DMS 273 (cell line): ENCODE measurements around the gene NALF2.

ENCODE experiments used
- DNase-seq: peaks from one replicate; lab custom pipeline; 2025; ENCODE audit not compliant: unreplicated experiment; lab: John Stamatoyannopoulos, UW

NALF2 gene

DNA sequence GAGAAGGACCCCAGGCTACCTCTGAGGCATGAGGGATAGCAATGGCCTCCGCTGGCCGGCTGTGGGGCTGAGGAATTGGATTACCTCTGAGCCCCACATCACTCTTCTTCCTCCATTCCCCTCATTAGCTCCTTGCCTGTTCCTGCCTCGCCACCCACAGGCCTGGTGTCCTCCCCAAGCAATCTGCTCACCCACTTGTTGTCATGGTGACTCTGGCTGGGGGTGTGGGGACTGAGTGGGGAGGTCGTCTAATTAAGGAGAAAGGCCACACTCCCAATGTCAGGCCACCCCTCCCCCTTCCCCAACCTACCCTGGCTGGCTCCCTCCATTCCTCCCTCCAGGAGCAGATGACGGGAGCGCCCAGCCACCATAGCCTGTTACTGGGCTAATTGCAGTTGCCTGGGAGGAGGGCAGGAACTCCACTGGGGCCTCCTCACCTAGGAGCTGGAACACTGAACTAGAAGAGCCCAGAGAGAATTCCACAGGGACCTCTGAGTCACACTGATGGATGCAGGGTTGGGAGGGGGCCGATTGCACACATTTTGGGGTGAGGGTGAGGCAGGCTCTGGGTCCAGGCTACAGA lies 20.7 kb downstream of the NALF2 start:
- peak; percentile 27 for DNase-seq

DNA sequence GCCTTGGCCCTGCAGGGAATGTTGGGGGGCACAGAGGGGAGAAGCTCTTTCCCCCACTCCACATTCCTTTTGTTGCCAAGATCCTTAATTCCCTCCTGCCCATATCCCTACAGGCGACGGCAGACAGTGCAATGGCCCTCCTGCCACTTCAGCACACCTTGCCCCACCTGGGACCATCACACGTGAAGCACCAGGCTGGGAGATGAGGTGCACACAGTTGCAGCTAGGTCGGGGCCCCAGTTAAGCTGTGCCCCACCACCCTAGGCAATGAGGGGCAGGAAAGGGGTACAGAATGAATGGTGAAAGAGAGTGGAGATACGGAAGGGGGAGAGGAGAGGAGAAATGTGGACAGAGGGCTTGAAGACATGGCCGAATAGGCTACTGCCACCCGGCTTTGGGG lies 26.2 kb downstream of the NALF2 start:
- no peak for DNase-seq

DNA sequence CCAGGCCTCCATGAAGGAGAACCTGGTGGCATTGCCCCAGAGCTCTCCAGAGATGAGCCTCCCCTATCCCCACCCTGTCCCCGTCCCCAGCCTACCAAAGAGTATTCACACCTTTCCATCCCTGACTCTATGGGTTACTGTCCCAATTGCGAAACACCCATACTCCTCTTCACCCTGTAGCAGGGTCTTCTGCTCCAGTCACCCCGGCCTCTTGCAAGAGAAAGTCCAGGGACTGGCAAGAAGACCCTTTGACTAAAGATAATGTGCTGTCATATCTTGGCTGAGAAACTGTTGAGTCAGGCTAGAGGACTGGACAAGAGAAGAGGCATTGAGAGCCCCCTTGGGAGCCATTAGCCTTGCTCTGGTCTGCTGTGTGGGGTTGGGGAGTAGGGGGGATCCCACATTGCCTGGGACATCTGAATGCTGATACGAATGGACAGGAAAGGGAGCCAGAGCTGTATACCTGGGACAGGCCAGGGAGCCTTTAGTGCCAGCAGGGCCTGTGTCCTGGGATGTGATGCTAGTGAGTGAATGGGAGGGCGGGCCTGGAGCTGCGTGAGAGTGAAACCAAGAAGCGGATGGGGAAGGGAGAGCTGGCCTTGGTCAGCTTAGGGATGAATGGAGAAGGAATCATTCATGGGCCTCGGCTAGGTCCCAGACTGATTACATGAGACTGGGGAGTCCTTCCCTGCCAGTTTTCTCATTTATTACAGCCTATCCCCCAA lies 27.1 kb downstream of the NALF2 start:
- DNase-seq: no peak

DNA sequence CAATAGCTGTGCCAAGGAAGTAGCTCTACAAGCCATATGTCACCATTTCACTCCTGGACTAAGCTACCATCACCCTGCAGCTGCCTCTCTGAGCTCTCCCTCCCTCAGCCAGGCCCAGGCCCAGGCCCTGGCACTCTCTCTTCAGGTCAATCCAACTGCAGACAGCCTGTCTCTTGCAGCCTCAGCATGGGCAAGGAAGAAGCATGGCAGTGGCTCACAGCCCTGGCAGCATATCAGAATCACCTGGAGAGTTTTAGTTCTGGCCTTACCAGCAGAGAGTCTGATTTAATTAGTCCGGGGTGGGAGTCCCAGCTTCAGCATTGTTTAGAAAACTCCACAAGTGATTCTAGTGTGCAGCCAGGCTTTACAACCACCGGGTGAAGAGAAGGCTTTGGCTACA lies 31.5 kb downstream of the NALF2 start:
- peak; percentile 72 for DNase-seq

DNA sequence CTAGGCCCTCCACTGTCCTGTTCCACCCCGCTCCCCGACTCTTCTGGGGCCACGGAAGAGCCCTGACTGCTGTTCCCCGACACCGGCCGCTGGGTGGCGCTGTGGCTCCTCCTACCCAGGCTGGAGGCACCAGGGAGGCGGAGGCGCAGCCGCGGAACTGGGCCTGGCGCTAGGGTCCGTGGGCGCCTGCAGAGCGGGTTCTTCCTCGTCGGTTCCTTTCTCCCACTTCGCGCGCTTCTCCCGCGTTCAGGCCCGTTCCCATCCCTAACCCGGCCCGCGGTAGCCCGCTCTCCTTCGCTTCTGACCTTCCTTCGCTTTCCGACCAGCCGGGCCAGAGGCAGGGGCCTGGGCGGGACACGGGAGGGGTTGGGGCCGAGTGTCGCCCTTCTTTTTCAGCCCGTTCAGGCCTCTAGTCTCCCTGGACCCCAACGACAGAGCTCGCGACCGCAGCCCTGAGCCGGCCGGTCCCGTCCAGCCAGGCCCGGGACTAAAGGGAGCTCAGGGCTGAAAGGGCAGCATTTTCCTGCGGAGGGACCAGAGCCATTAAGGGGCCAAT lies 34.3 kb downstream of the NALF2 start:
- peak; percentile 23 for DNase-seq

DNA sequence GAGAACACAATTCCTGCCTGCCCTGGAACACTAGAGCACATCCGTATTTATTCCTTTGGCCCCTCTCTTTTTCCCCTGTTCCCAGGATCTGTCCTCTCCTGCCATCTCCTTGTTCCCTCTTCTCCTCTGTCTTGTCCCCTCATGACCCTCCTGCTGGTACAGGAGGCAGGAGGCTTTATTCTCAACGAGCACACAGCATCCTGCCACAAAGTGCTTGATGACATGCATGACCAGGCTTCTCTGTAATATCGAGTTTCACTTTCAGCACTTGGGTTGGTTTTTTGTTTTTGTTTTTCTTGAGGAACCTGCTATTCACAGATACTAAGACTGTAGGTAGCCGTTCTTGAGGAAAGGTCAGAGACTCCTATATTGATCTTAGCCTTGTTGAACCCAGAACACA lies 35.3 kb downstream of the NALF2 start:
- DNase-seq: peak; percentile 19

DNA sequence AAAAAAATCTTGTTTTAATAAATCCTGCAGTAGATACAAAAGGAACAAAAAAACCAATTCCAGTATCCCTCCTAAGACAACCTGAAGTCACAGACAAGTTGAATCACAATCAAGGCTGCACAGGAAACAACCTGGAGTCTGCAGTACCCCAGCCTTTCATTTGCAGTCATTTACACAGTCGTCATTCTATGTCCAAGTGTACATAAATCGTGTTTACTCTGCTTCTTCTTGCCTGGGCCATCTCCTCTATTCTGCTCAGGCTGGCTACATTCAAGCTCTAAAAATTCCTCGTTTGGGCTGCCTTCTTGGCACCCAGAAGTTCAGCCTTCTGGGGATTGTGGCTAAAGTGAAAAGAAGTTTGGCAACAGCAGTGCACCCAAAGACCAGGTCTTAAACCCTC lies 37.8 kb downstream of the NALF2 start:
- DNase-seq: no peak

DNA sequence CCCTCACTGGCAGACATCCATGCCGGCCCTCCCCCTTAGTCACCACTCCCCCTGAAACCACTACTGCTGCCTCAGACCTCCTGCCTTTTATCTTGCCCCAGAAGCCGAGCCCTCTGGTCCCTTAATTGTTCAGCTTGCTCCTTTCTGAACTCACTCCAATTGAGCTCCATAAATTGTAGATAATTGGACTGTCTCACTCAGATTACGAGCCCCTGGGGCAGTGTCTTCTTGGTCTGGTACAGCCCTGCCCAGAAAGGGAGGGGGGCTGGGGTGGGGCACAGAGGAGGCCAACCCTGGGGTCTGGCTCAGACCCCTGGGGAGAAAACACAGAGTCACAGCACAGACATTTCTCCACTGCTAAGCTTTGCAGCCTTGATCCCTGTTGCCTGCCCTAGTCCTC lies 39.4 kb downstream of the NALF2 start:
- DNase-seq: no peak

DNA sequence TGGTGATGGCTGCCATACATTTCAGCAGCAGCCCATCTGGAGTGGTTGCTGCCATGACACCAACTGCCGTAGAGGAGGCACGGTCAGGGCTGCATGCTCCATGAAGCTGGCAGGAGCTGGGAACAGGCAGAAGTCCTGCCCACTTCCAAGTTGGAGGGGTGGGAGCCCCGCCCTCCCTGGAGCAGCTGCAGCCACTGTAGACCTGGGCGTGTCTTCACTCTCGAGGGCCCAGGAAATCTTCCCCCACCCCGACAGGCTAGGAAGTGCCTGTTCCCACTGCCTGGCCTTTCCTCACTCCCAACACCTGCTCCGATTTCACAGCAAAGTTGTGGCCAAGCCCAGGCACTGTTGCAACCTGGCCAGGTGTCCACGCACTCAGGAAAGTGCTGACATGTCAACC lies 42.3 kb downstream of the NALF2 start:
- no peak for DNase-seq

DNA sequence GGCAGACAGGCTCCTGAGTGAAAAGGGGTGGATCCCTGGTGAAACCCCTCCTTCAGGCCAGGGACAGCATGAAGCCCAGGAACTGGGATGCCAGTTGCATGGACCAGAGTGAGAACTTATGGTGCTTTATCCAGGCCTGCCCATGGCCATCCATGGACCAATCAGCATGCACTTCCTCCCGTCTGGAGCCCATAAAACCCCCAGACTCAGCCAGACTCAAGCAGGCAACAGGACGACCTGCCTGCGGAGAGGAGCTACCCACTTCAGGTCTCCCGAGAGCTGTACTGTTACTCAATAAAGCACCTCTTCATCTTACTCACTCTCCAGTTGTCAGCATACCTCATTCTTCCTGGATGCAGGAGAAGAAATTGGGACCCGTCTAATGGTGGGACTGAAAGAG lies 42.9 kb downstream of the NALF2 start:
- no peak for DNase-seq

DNA sequence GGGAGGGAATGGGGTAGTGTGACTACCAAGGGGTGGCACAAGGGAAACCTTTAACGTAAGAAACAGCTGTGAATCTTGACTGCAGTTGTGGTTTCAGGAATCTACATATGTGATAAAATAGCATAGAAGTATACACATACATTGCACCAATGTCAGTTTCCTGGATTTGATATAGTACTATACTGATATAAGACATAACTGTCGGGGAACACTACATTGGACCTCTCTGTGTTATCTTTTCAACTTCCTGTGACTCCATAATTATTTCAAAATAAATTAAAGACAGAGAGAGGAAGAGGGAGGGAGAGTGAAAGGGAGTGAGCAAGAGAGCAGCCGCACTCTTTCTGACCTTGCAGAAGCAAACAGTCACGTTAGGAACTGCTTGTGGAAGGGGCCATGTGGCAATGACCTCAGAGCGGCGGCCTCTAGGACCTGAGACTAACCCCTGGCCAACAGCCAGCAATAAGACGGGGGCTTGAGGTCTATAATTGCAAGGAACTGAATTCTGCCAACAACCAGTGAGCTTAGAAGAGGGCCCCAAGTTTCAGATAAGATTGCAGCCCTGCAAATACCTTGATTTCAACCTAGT lies 47.4 kb downstream of the NALF2 start:
- DNase-seq: no peak

DNA sequence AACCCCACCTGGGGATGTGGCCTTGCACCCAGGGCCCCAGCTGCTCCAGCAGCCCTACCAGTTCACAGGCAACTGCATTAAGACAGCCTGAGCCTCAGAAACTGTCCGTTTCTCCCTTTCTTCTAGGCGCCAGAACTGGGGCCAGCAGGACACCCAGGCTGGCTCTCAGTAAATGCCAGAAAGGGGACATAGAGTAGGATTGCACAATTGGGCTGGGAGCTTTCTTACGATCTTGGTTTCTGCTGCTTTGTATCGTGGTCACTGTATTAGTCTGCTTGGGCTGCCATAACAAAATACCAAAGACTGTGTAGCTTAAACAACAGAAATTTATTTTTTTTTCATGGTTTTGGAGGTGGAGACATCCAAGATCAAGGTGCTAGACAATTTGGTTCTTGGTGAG lies 48.4 kb downstream of the NALF2 start:
- no peak for DNase-seq
